Heart left ventricle (tissue), 16 donors: ENCODE data around the gene CALM1. TPM values are rescaled to one million over a fixed set of nuclear protein-coding genes. Genes with fewer than 3 reads are reported as not detected.

Experiments used
- ATAC-seq, 4 donors: fragments of 200-7000 bp; cut with Tn5 transposase; one replicate each; pipeline ENCODE4 v1.9.1; 2020 to 2022; ENCODE audit warnings: moderate library complexity in 4 of 4, mild to moderate bottlenecking in 3 of 4, moderate number of reproducible peaks in 1 of 4
- DNase-seq, 5 donors: peaks; one replicate each; pipeline ENCODE4 v3.0.0-alpha.2; 2020
- H3K27ac ChIP-seq, 12 donors: fragments of 200-600 bp; sonication (generic) in 4 of 12; one replicate each; pipeline versions ENCODE4 v1.5.0 to v1.8.0; 2016 to 2022; ENCODE audit warnings: mild to moderate bottlenecking in 2 of 12
- H3K27me3 ChIP-seq, 9 donors: fragments of 200-600 bp; sonication (generic) in 2 of 9; one replicate each; pipeline versions ENCODE4 v1.5.1 to v1.8.0; 2016 to 2022; ENCODE audit warnings: mild to moderate bottlenecking in 3 of 9
- H3K36me3 ChIP-seq, 9 donors: fragments of 200-600 bp; sonication (generic) in 2 of 9; one replicate each; pipeline versions ENCODE4 v1.5.0 to v1.8.0; 2018 to 2022; ENCODE audit warnings: mild to moderate bottlenecking in 2 of 9
- H3K4me1 ChIP-seq, 12 donors: fragments of 200-600 bp; sonication (generic) in 4 of 12; one replicate each; pipeline versions ENCODE4 v1.5.0 to v1.8.0; 2016 to 2022; ENCODE audit warnings: mild to moderate bottlenecking in 3 of 12
- H3K4me3 ChIP-seq, 12 donors: fragments of 200-600 bp; sonication (generic) in 4 of 12; one replicate each; pipeline versions ENCODE4 v1.5.0 to v1.8.0; 2017 to 2022; ENCODE audit warnings: mild to moderate bottlenecking in 9 of 12, moderate library complexity in 4 of 12
- H3K9me3 ChIP-seq, 12 donors: fragments of 200-600 bp; sonication (generic) in 4 of 12; one replicate each; pipeline versions ENCODE4 v1.5.0 to v1.8.0; 2016 to 2022; ENCODE audit warnings: mild to moderate bottlenecking in 1 of 12
- CTCF ChIP-seq, 12 donors: fragments of 200-600 bp; sonication (generic) in 4 of 12; IDR thresholded peaks; one replicate each; pipeline versions ENCODE4 v1.5.0 to v1.8.0; 2018 to 2022; ENCODE audit warnings: antibody characterized with exemption in 12 of 12, mild to moderate bottlenecking in 5 of 12
- POLR2A ChIP-seq, 2 donors: fragments of 450-650 bp; IDR thresholded peaks; one replicate each; pipeline ENCODE4 v1.6.1; 2017; ENCODE audit warnings: antibody characterized with exemption in 2 of 2, mild to moderate bottlenecking in 2 of 2, moderate library complexity in 2 of 2
- WGBS, 4 donors: extraction: QIAGEN DNeasy Blood & Tissue Kit in 2 of 4; methylation state at CpG; one replicate each; pipeline versions ENCODE4 v1.1.5 to v1.1.7; 2013 to 2018; 5-methylcytosine and 5-hydroxymethylcytosine counted together
- intact Hi-C, 10 donors: fragments of 100-400 bp; cut with DNase I; formaldehyde crosslinking; loops; one replicate each; pipeline versions ENCODE4 v1.11.1 to v1.14.2; 2022
- polyA plus RNA-seq, 2 donors: library from polyadenylated mRNA; stranded (reverse); fragments of 200-250 nt; gene quantifications; one replicate each; pipeline ENCODE4 v1.2.3, GENCODE V29; 2013
- total RNA-seq, 9 donors: library from RNA; depleted of rRNA in 2 of 9; stranded (reverse); fragments of >200 nt in 2 of 9; fragmentation: NEBNext Ultra II Directional in 3 of 9; extraction: Animal tissue kit (Norgen Biotek cat#: 25700) in 3 of 9; gene quantifications; one replicate each; pipeline versions ENCODE4 v1.1.0 to v1.2.4, GENCODE V29; 2016 to 2023
- donor health status: ischemic (EF 13 %, LVEDD 7.1; RV severe dilation, severe dysfunction).
- donor health status: healthy with polysubstance abuse.
- donor health status: DM: no; HTN: yes; CAD: no.
- donor health status: DM: no; HTN: no; CAD: no.
- donor health status: ischemic (EF 25% LVEDD 6.9; RV normal size, moderate dysfunction).
- donor health status: ischemic (EF 25% LVEDD 5.7; RV mildly dilated, moderate dysfunction).
- donor health status: healthy.
- donor health status: DM: yes; HTN: yes; CAD: no.
- donor health status: ischemic (EF 35%, LVEDD 5.7; RV mildly dilated, moderate dysfunction).
- donor health status: nonischemic (EF 11% LVEDD 7.7; RV severe dilation, severe dysfunction).
- donor health status: DM: yes; HTN: yes; CAD: no.
- donor health status: PGD.
- donor health status: ischemic (EF 29% LVEDD 5.4; RV normal size, mild dysfunction).
- donor health status: nonischemic (EF 23%, LVEDD 6.1; RV moderate dilation, normal function).

Gene CALM1
- total and polyA plus RNA-seq, 11 donors, result 307 to 784 (median 440) TPM

- no peak for TF ChIP-seq POLR2A (IDR thresholded peaks at IDR 0.05)
- TF ChIP-seq CTCF (IDR thresholded peaks at IDR 0.05), result no peak
- intact Hi-C loops, result loop anchor here in 1 of 10 donors (10.0 kb wide), 1 partner anchor 66 kb away; no protein-coding TSS in a partner anchor
- no peaks in the 10 kb centered on the region for H3K36me3 ChIP-seq
- H3K27ac ChIP-seq, result peak overlapping the region in 4 of 12 donors; percentile 44 to 86 (median 78)
- no peaks in the 10 kb centered on the region for H3K27me3 ChIP-seq
- H3K4me3 ChIP-seq, result no peak overlapping the region
- peaks cover 0 to 37% (median 16%) of the 10 kb centered on the region in 12 donors for H3K4me1 ChIP-seq
- ATAC-seq (no peak), DNase-seq (no peak)
- 73 to 89% (median 81%) methylated on average over 2 of the region's 2 CpGs for WGBS, 4 donors
- peaks cover 0 to 5% (median 0%) of the 10 kb centered on the region in 12 donors for H3K9me3 ChIP-seq
These were observed 31.8 kb downstream of the CALM1 start for GRCh38 chr14:90428676-90429075.

- H3K27ac ChIP-seq, result no peak overlapping the region
- DNase-seq (no peak), ATAC-seq (no peak)
- no peak overlapping the region for H3K4me3 ChIP-seq
- TF ChIP-seq CTCF (IDR thresholded peaks at IDR 0.05) (no peak), POLR2A (IDR thresholded peaks at IDR 0.05) (no peak)
- H3K4me1 ChIP-seq, result peaks cover 0 to 37% (median 16%) of the 10 kb centered on the region in 12 donors
- intact Hi-C loops, result loop anchor here in 1 of 10 donors (10.0 kb wide), 1 partner anchor 66 kb away; no protein-coding TSS in a partner anchor
- peaks cover 0 to 5% (median 0%) of the 10 kb centered on the region in 12 donors for H3K9me3 ChIP-seq
- H3K36me3 ChIP-seq, result no peaks in the 10 kb centered on the region
- WGBS, 4 donors, result 95 to 96% (median 95%) methylated on average over 3 of the region's 3 CpGs
- no peaks in the 10 kb centered on the region for H3K27me3 ChIP-seq
These were observed 32.4 kb downstream of the CALM1 start for GRCh38 chr14:90429236-90429635.

- 48 to 58% (median 56%) methylated on average over 4 of the region's 4 CpGs for WGBS, 4 donors
- H3K4me3 ChIP-seq, result no peak overlapping the region
- DNase-seq, result no peak
- no peak for ATAC-seq
- TF ChIP-seq POLR2A (IDR thresholded peaks at IDR 0.05) (no peak), CTCF (IDR thresholded peaks at IDR 0.05) (no peak)
- H3K36me3 ChIP-seq, result no peaks in the 10 kb centered on the region
- no peaks in the 10 kb centered on the region for H3K27me3 ChIP-seq
- peaks cover 0 to 5% (median 0%) of the 10 kb centered on the region in 12 donors for H3K9me3 ChIP-seq
- H3K4me1 ChIP-seq, result peaks cover 0 to 37% (median 16%) of the 10 kb centered on the region in 12 donors
- H3K27ac ChIP-seq, result no peak overlapping the region
- intact Hi-C loops, result loop anchor here in 1 of 10 donors (10.0 kb wide), 1 partner anchor 65 kb away; no protein-coding TSS in a partner anchor
These were observed 32.9 kb downstream of the CALM1 start for GRCh38 chr14:90429754-90430153.

- no peak for ATAC-seq
- Histone ChIP-seq H3K27ac (no peak overlapping the region), H3K4me1 (peaks cover 0 to 7% (median 0%) of the 10 kb centered on the region in 12 donors), H3K9me3 (no peaks in the 10 kb centered on the region), H3K36me3 (no peaks in the 10 kb centered on the region), H3K4me3 (no peak overlapping the region), H3K27me3 (no peaks in the 10 kb centered on the region)
- 83 to 90% (median 90%) methylated on average over 9 of the region's 9 CpGs for WGBS, 4 donors
- DNase-seq, result peak in 1 of 5 donors; percentile 5
- TF ChIP-seq POLR2A (IDR thresholded peaks at IDR 0.05), result no peak
- no peak for TF ChIP-seq CTCF (IDR thresholded peaks at IDR 0.05)
- intact Hi-C loops, result no loop called here
These were observed 37.7 kb downstream of the CALM1 start for GRCh38 chr14:90434370-90435020.
